ENCODE measurements around the gene ITGA11. TPM values are rescaled to one million over a fixed set of nuclear protein-coding genes. Genes with fewer than 3 reads are reported as not detected.

Gene ITGA11
- total RNA-seq, 2 experiments from 2014 or later, result 1.7 to 3.6 TPM

DNA sequence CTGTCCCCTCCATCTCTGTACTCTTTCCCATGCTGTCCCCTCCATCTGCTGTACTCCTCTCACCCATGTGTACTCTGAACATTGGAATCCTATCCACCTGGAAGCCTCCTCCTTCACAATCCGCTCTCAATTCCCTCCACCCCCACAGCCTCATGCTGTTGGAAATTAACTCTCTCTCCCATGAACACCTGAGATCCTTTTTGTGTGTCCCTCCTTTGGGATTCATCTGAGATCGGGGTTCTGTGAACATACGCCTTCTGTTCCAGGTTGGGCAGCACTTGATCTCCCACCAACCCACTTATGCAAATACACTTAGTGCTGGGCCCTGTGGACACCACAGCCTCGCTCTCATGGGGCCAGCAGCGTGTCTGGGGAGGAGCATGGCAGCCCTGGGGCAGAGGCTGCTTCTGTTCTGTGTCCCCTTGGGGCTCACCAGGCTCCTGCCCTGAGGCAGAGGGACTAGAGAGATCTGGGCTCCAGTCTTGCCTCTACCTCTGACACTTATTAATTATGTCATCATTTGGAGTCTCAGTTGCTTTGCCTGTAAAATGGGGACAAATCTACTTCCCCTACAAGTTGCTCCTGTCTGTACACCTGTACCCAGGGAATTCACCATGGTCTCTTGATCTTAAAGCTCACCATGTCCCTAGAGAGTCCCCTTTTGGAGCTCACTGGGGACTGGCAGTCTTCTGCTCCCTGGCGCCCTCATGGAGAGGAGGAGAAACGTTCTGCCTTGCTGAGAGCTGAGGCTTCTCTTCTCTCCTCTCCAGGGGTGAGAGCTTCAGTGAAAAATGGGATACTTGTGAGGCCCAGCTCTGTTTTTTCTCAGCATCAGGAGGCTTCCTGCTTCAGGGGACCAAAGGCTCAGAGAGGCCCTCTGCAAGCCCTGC, 42.7 kb downstream of the ITGA11 start:
- peaks cover 2% of the 10 kb centered on the region for H3K4me1 Mint-ChIP-seq (ENCODE audit: low read depth)
- H3K9me3 Mint-ChIP-seq, result no peaks in the 10 kb centered on the region
- no peak overlapping the region for H3K27ac Mint-ChIP-seq
- TF ChIP-seq, protein P1, sequence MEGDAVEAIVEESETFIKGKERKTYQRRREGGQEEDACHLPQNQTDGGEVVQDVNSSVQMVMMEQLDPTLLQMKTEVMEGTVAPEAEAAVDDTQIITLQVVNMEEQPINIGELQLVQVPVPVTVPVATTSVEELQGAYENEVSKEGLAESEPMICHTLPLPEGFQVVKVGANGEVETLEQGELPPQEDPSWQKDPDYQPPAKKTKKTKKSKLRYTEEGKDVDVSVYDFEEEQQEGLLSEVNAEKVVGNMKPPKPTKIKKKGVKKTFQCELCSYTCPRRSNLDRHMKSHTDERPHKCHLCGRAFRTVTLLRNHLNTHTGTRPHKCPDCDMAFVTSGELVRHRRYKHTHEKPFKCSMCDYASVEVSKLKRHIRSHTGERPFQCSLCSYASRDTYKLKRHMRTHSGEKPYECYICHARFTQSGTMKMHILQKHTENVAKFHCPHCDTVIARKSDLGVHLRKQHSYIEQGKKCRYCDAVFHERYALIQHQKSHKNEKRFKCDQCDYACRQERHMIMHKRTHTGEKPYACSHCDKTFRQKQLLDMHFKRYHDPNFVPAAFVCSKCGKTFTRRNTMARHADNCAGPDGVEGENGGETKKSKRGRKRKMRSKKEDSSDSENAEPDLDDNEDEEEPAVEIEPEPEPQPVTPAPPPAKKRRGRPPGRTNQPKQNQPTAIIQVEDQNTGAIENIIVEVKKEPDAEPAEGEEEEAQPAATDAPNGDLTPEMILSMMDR (IDR thresholded peaks at IDR 0.05), result no peak
- no peak overlapping the region for H3K4me3 Mint-ChIP-seq
- CTCF ChIA-PET, result interaction anchor here (0.7 kb wide), 1 partner anchor 83 kb away, joined by 3 read pairs; no protein-coding TSS in a partner anchor
- ATAC-seq, result no peak
- POLR2A ChIA-PET, result no interaction called here
- H3K27me3 Mint-ChIP-seq, result peaks cover 22% of the 10 kb centered on the region
- H3K36me3 Mint-ChIP-seq (ENCODE audit: low read depth), result no peaks in the 10 kb centered on the region
- DNase-seq, result no peak
- intact Hi-C loops (cut with micrococcal nuclease), result no loop called here

DNA sequence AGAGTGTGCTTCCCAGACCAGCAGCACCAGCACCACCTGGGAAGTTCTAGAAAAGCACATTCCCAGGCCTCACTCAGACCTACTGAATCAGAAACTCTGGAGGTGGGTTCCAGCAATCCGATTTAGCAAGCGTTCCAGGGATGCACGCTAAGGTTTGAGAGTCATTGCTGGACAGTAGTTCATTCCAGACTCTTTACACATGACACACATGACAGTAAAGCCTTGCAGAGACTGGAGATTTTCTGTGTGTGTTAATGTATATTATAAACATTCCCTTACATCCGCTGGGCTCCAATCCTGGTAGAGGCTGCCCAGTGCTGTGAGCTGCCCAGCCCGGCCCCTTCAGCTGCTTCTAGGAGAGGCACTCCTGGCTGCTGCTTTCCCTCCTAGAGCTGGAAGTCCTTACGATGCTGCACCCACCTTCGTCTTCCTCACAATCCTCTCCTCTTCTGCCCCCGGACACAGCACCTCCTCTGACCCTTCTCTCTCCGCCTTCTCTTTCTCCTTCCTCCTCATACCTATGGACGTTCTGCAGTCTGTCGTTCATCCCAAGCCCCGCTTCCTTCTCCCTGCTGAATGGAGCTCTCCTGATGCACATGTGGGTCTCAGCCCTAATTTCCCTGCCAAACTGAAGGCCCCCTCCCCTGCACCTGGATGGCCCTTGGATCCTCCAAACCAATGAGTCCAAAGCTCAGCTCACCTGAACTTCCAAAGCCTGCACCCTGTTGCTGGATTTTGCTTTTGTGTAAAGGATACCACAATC, 44.4 kb downstream of the ITGA11 start:
- ATAC-seq (no peak), DNase-seq (no peak)
- Mint-ChIP-seq H3K27me3 (peaks cover 13% of the 10 kb centered on the region), H3K36me3 (ENCODE audit: low read depth) (no peaks in the 10 kb centered on the region), H3K4me3 (no peak overlapping the region), H3K4me1 (ENCODE audit: low read depth) (peaks cover 2% of the 10 kb centered on the region), H3K27ac (no peak overlapping the region), H3K9me3 (no peaks in the 10 kb centered on the region)
- ChIA-PET POLR2A (no interaction called here), CTCF (interaction anchor here (1.2 to 1.6 kb wide), 2 partner anchors 81 to 84 kb away, joined by 4 to 5 read pairs; no protein-coding TSS in a partner anchor)
- TF ChIP-seq, protein P1 (IDR thresholded peaks at IDR 0.05), result no peak
- intact Hi-C loops (cut with micrococcal nuclease), result no loop called here

DNA sequence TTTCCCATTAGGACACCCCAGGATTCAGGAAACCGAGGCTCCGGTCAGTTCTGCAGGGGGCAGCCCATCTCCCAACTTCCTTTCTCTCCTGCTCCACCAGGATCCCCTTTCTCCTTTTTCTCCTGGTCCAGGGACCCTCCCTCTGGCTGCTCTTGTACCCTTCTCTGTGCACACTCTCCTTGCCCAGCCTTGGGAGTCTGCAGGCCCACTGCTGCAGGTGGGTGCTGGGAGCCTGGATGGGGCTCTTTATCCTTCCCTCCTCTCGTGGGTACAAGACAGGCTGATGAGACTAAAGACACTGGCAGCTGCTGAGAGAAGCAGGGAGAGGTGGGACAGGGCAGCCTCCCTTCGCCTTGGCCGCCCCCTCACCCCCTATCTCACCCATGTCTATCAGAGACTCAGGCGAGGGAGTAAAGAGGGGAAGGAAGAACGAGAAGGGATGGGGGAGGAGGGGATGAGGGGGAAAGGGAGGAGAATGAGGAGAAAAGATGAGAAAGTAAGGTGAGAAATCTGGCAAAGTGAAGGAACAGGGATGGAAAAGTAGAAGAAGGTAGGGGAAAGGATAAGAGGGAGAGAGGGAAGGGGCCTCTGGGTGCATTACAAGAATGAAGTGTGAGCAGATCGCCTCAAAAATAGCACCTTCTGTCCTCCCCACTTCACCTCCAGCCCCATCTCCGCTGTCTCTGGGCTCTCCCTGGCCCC, 45.2 kb downstream of the ITGA11 start:
- H3K27ac Mint-ChIP-seq, result no peak overlapping the region
- no peaks in the 10 kb centered on the region for H3K36me3 Mint-ChIP-seq (ENCODE audit: low read depth)
- no peaks in the 10 kb centered on the region for H3K9me3 Mint-ChIP-seq
- ATAC-seq (no peak), DNase-seq (no peak)
- ChIA-PET POLR2A (no interaction called here), CTCF (interaction anchor here (1.2 to 6.8 kb wide), 3 partner anchors 79 to 84 kb away, joined by 4 to 59 read pairs (median 5); no protein-coding TSS in a partner anchor)
- intact Hi-C loops (cut with micrococcal nuclease), result no loop called here
- peaks cover 2% of the 10 kb centered on the region for H3K4me1 Mint-ChIP-seq (ENCODE audit: low read depth)
- peaks cover 7% of the 10 kb centered on the region for H3K27me3 Mint-ChIP-seq
- TF ChIP-seq, protein P1 (IDR thresholded peaks at IDR 0.05), result no peak
- no peak overlapping the region for H3K4me3 Mint-ChIP-seq

DNA sequence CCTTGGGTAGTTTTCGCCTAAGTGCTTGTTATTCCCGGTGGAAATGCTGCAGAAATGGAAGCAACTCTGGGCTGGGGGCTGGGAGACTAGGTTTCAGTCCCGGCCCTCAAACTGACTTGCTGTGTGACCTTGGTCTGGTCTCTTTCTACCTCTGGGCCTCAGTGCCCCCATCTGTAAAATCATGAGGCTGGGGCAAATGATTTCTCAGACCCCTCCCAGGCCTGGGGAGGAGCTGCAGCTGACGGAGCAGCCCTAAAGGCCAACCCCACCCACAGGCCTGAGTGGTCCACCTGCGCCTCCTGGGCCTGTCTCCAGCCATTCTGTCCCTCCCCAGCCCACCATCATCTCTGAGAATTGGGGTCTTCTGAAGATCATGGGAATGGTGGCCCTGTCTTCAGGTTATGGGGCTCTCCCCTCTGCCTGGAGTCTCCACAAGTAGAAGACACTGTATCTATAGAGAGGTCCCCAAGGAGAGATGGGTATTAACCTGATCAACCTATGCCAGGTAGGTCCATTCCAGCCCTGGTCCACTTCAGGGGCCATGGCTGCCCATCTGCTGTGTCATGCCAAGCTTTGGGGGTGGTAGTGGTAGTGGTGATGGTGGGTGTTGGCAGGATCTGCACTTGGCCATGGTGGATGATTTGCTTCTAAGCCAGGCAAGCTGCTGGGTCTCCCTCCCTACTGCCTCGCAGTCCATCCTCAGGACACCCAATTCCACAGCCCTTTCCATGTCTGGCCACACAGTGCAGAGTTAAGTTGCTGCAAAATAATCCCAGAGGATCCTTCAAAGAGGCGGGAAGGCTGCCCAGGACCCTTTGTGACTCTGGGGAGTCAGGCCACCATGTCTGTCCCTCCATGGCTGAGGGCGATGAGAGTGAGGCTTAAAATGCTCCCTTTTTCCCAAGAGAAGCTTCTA, 46.0 kb downstream of the ITGA11 start:
- Mint-ChIP-seq H3K4me1 (ENCODE audit: low read depth) (peaks cover 2% of the 10 kb centered on the region), H3K27ac (no peak overlapping the region), H3K36me3 (ENCODE audit: low read depth) (no peaks in the 10 kb centered on the region), H3K27me3 (peaks cover 3% of the 10 kb centered on the region), H3K4me3 (no peak overlapping the region), H3K9me3 (no peaks in the 10 kb centered on the region)
- intact Hi-C loops (cut with micrococcal nuclease), result no loop called here
- ATAC-seq (no peak), DNase-seq (no peak)
- POLR2A ChIA-PET, result no interaction called here
- CTCF ChIA-PET, result interaction anchor here (6.8 kb wide), 1 partner anchor 78 kb away, joined by 59 read pairs; no protein-coding TSS in a partner anchor
- TF ChIP-seq, protein P1 (IDR thresholded peaks at IDR 0.05), result no peak

Data from activated CD8-positive, alpha-beta T cell treated with anti-CD3 and anti-CD28 coated beads for 36 hours (primary cell).